Spleen (tissue), 7 donors: ENCODE measurements around the gene NPNT.

Experiments
- POLR2A ChIP-seq, 3 donors: fragments of 450-650 bp; IDR thresholded peaks; one replicate each; pipeline ENCODE4 v1.5.1; 2017; ENCODE audit warnings: antibody characterized with exemption in 3 of 3, mild to moderate bottlenecking in 1 of 3
- POLR2AphosphoS5 ChIP-seq, 3 donors: sonication (generic); formaldehyde crosslinking; IDR thresholded peaks; one replicate each; pipeline ENCODE4 v1.5.1; 2017; ENCODE audit warnings: antibody characterized with exemption in 3 of 3
- TF ChIP-seq, protein P1 (sequence below), 11 experiments: fragments of 200-600 bp in 7 of 11; fragments of 450-650 bp in 4 of 11; sonication (generic) in 4 of 11; IDR thresholded peaks in 8 of 11; conservative IDR thresholded peaks in 3 of 11; 1 replicate in 7 of 11; 2 replicates in 4 of 11; pipeline versions ENCODE4 v1.4.0 to v1.8.0; 2016 to 2021; ENCODE audit warnings: antibody characterized with exemption in 11 of 11, inconsistent platforms in 4 of 11, mild to moderate bottlenecking in 1 of 11
- donor health status: DM: no; HTN: no; CAD: no; lungs with moderate emphysema.
- donor health status: DM: no; HTN: no; CAD: no.
- donor health status: DM: no; HTN: no; CAD: no.

GRCh38 chr4:105946771-105947170 is 51.5 kb downstream of the NPNT start:
- TF ChIP-seq POLR2A (IDR thresholded peaks at IDR 0.05) (no peak), POLR2AphosphoS5 (IDR thresholded peaks at IDR 0.05) (no peak)
- TF ChIP-seq, protein P1, sequence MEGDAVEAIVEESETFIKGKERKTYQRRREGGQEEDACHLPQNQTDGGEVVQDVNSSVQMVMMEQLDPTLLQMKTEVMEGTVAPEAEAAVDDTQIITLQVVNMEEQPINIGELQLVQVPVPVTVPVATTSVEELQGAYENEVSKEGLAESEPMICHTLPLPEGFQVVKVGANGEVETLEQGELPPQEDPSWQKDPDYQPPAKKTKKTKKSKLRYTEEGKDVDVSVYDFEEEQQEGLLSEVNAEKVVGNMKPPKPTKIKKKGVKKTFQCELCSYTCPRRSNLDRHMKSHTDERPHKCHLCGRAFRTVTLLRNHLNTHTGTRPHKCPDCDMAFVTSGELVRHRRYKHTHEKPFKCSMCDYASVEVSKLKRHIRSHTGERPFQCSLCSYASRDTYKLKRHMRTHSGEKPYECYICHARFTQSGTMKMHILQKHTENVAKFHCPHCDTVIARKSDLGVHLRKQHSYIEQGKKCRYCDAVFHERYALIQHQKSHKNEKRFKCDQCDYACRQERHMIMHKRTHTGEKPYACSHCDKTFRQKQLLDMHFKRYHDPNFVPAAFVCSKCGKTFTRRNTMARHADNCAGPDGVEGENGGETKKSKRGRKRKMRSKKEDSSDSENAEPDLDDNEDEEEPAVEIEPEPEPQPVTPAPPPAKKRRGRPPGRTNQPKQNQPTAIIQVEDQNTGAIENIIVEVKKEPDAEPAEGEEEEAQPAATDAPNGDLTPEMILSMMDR (IDR thresholded peaks at IDR 0.05 in 8 of 11, conservative IDR thresholded peaks at IDR 0.05 in 3 of 11) = no peak
